ENCODE results near the gene LGALS3BP. TPM values are rescaled to one million over a fixed set of nuclear protein-coding genes. Genes with fewer than 3 reads are reported as not detected.
"Not testable (repeated sequence)": the region's sequence is repeated elsewhere in the genome, so short reads cannot be mapped to it uniquely, and the experiment has no call there.

LGALS3BP gene
- total and polyA plus RNA-seq, 4 donors, result 183 to 479 (median 245) TPM

GRCh38 chr17:78947235-78948149, 32.2 kb downstream of the LGALS3BP start:
- TF ChIP-seq, protein P1, sequence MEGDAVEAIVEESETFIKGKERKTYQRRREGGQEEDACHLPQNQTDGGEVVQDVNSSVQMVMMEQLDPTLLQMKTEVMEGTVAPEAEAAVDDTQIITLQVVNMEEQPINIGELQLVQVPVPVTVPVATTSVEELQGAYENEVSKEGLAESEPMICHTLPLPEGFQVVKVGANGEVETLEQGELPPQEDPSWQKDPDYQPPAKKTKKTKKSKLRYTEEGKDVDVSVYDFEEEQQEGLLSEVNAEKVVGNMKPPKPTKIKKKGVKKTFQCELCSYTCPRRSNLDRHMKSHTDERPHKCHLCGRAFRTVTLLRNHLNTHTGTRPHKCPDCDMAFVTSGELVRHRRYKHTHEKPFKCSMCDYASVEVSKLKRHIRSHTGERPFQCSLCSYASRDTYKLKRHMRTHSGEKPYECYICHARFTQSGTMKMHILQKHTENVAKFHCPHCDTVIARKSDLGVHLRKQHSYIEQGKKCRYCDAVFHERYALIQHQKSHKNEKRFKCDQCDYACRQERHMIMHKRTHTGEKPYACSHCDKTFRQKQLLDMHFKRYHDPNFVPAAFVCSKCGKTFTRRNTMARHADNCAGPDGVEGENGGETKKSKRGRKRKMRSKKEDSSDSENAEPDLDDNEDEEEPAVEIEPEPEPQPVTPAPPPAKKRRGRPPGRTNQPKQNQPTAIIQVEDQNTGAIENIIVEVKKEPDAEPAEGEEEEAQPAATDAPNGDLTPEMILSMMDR (IDR thresholded peaks at IDR 0.05; ENCODE audit: control extremely low read depth, extremely low read depth), result no peak
- Histone ChIP-seq H3K9ac (ENCODE audit: insufficient read depth in 1 of 2, low read length in 2 of 2) (no peak overlapping the region), H3K27ac (ENCODE audit: low read depth in 1 of 2, low read length in 1 of 2) (peak overlapping the region in 1 of 2 donors; percentile 45), H3K36me3 (ENCODE audit: control insufficient read depth in 4 of 4, insufficient read depth in 4 of 4, low read length in 4 of 4) (peaks cover 0 to 4% (median 0%) of the 10 kb centered on the region in 4 donors), H3K4me1 (ENCODE audit: control insufficient read depth in 5 of 5, insufficient read depth in 5 of 5, low read length in 5 of 5) (peaks cover 0 to 17% (median 8%) of the 10 kb centered on the region in 5 donors), H3K27me3 (ENCODE audit: control insufficient read depth in 3 of 3, insufficient read depth in 3 of 3, low read length in 2 of 3) (no peaks in the 10 kb centered on the region), H3K9me3 (ENCODE audit: control insufficient read depth in 4 of 4, insufficient read depth in 3 of 4, low read length in 3 of 4) (peaks cover 0 to 17% (median 7%) of the 10 kb centered on the region in 4 donors), H3K4me3 (no peak overlapping the region)
- DNase-seq (peak in 2 of 3 donors; percentile 31 to 65), ATAC-seq (ENCODE audit: insufficient read depth, low FRiP score) (no peak)
- whole genome bisulfite sequencing, 2 donors, result 60 to 82% methylated on average over 18 of the region's 18 CpGs

GRCh38 chr17:78946631-78947030, 33.1 kb downstream of the LGALS3BP start:
- no peak for ATAC-seq (ENCODE audit: insufficient read depth, low FRiP score)
- 75 to 87% methylated on average over 8 of the region's 8 CpGs for WGBS, 2 donors

GRCh38 chr17:78946131-78946530, 33.6 kb downstream of the LGALS3BP start:
- TF ChIP-seq, protein P1 (IDR thresholded peaks at IDR 0.05; ENCODE audit: control extremely low read depth, extremely low read depth), result no peak

More at GRCh38 chr17:78946631-78947030, 33.1 kb downstream of the LGALS3BP start:
- H3K4me1 ChIP-seq (ENCODE audit: control insufficient read depth in 5 of 5, insufficient read depth in 5 of 5, low read length in 5 of 5), result peaks cover 0 to 9% (median 1%) of the 10 kb centered on the region in 5 donors
- H3K36me3 ChIP-seq (ENCODE audit: control insufficient read depth in 4 of 4, insufficient read depth in 4 of 4, low read length in 4 of 4), result peaks cover 0 to 4% (median 0%) of the 10 kb centered on the region in 4 donors
- TF ChIP-seq, protein P1 (IDR thresholded peaks at IDR 0.05; ENCODE audit: control extremely low read depth, extremely low read depth), result no peak
- no peak overlapping the region for H3K9ac ChIP-seq (ENCODE audit: insufficient read depth in 1 of 2, low read length in 2 of 2)
- no peak overlapping the region for H3K27ac ChIP-seq (ENCODE audit: low read depth in 1 of 2, low read length in 1 of 2)
- no peak overlapping the region for H3K4me3 ChIP-seq
- DNase-seq, result no peak
- H3K27me3 ChIP-seq (ENCODE audit: control insufficient read depth in 3 of 3, insufficient read depth in 3 of 3, low read length in 2 of 3), result no peaks in the 10 kb centered on the region
- H3K9me3 ChIP-seq (ENCODE audit: control insufficient read depth in 4 of 4, insufficient read depth in 3 of 4, low read length in 3 of 4), result peaks cover 0 to 15% (median 7%) of the 10 kb centered on the region in 4 donors

GRCh38 chr17:78945455-78945854, 34.3 kb downstream of the LGALS3BP start:
- ATAC-seq (ENCODE audit: insufficient read depth, low FRiP score); H3K4me3 ChIP-seq; H3K27me3 ChIP-seq (ENCODE audit: control insufficient read depth in 3 of 3, insufficient read depth in 3 of 3, low read length in 2 of 3); H3K9ac ChIP-seq (ENCODE audit: insufficient read depth in 1 of 2, low read length in 2 of 2); H3K4me1 ChIP-seq (ENCODE audit: control insufficient read depth in 5 of 5, insufficient read depth in 5 of 5, low read length in 5 of 5); DNase-seq; H3K27ac ChIP-seq (ENCODE audit: low read depth in 1 of 2, low read length in 1 of 2); H3K9me3 ChIP-seq (ENCODE audit: control insufficient read depth in 4 of 4, insufficient read depth in 3 of 4, low read length in 3 of 4); H3K36me3 ChIP-seq (ENCODE audit: control insufficient read depth in 4 of 4, insufficient read depth in 4 of 4, low read length in 4 of 4): not testable (repeated sequence)
- WGBS, 2 donors, result 94 to 95% methylated on average over 12 of the region's 12 CpGs

More at GRCh38 chr17:78946131-78946530, 33.6 kb downstream of the LGALS3BP start:
- Histone ChIP-seq H3K27me3 (ENCODE audit: control insufficient read depth in 3 of 3, insufficient read depth in 3 of 3, low read length in 2 of 3) (no peaks in the 10 kb centered on the region), H3K4me1 (ENCODE audit: control insufficient read depth in 5 of 5, insufficient read depth in 5 of 5, low read length in 5 of 5) (peaks cover 0 to 6% (median 0%) of the 10 kb centered on the region in 5 donors), H3K27ac (ENCODE audit: low read depth in 1 of 2, low read length in 1 of 2) (no peak overlapping the region), H3K9me3 (ENCODE audit: control insufficient read depth in 4 of 4, insufficient read depth in 3 of 4, low read length in 3 of 4) (peaks cover 0 to 12% (median 6%) of the 10 kb centered on the region in 4 donors), H3K9ac (ENCODE audit: insufficient read depth in 1 of 2, low read length in 2 of 2) (no peak overlapping the region), H3K4me3 (no peak overlapping the region), H3K36me3 (ENCODE audit: control insufficient read depth in 4 of 4, insufficient read depth in 4 of 4, low read length in 4 of 4) (peaks cover 0 to 3% (median 0%) of the 10 kb centered on the region in 4 donors)
- ATAC-seq (ENCODE audit: insufficient read depth, low FRiP score) (no peak), DNase-seq (no peak)
- WGBS, 2 donors, result 73 to 90% methylated on average over 7 of the region's 7 CpGs
